WI38 (cell line): ENCODE measurements around the gene TBCD.

ENCODE experiments used
- H3K4me3 ChIP-seq: 2 replicates; pipeline ENCODE4 v1.5.1; 2011; ENCODE audit warnings: low read depth, mild to moderate bottlenecking, control low read depth, low read length
- TF ChIP-seq, protein P1 (sequence below): IDR thresholded peaks from 2 replicates; pipeline ENCODE4 v1.5.1; 2012; ENCODE audit warnings: low read depth, mild to moderate bottlenecking, control low read depth, low read length

The TBCD gene

DNA sequence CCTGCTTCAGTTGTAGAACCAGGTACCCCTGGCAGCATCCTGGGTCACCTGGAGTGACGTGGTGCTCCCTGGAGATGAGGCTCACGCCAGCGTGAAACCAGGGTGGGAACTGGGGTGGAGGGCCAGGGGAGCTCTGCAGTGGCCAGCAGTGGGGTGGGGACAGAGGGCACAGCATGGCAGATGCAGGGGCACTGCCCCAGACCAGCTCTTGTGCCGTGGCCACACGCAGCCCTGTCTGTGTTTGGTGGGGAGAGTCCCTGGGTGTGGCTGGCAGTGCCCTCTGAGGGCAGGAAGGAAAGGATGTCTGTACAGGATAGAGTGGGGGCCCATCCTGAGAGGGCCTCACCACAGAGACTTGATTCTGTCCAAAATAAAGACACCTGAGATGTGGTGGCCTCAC, 63.5 kb downstream of the TBCD start:
- H3K4me3 ChIP-seq: no peak overlapping the region
- TF ChIP-seq, protein P1, sequence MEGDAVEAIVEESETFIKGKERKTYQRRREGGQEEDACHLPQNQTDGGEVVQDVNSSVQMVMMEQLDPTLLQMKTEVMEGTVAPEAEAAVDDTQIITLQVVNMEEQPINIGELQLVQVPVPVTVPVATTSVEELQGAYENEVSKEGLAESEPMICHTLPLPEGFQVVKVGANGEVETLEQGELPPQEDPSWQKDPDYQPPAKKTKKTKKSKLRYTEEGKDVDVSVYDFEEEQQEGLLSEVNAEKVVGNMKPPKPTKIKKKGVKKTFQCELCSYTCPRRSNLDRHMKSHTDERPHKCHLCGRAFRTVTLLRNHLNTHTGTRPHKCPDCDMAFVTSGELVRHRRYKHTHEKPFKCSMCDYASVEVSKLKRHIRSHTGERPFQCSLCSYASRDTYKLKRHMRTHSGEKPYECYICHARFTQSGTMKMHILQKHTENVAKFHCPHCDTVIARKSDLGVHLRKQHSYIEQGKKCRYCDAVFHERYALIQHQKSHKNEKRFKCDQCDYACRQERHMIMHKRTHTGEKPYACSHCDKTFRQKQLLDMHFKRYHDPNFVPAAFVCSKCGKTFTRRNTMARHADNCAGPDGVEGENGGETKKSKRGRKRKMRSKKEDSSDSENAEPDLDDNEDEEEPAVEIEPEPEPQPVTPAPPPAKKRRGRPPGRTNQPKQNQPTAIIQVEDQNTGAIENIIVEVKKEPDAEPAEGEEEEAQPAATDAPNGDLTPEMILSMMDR: no peak

DNA sequence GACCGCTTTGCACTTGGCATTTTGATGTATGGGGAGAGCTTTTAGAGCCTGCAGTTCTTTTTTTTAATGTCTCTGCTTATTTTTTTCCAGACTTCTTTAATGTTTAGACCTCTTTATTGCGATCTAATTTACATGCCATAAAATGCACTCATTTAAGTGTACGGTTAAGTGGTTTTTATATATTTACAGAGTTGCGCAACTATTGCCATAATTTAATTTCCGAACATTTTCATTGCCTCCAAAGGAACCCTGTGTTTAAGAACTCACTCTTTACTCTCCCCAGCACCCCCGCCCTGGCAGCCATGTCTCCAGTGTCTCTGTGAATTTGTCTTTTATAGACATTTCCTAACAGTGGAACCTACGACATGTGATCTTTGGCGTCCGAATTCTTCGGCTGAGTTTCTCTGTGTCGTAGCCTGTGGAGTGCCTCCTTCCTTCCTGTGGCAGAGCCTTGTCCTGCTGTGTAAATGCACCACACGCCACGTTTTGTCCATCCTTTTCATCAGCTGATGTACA, 64.0 kb downstream of the TBCD start:
- no peak overlapping the region for H3K4me3 ChIP-seq
- TF ChIP-seq, protein P1: no peak

DNA sequence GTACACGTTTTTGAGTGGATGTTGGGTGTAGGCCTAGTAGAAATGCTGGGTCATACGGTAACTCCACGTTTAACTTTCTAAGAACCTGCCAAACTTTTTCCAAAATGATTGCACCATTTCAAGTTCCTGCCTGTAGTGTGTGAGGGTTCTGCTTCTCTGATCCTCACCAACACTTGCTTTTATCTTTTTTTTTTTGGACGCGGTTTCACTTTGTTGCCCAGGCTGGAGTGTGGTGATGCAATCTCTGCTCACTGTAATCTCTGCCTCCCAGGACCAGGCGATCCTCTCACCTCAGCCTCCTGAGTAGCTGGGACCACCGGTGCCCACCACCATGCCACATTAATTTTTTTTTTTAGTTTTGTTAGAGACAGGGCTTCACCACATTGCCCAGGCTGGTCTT, 64.5 kb downstream of the TBCD start:
- no peak overlapping the region for H3K4me3 ChIP-seq
- TF ChIP-seq, protein P1: no peak

DNA sequence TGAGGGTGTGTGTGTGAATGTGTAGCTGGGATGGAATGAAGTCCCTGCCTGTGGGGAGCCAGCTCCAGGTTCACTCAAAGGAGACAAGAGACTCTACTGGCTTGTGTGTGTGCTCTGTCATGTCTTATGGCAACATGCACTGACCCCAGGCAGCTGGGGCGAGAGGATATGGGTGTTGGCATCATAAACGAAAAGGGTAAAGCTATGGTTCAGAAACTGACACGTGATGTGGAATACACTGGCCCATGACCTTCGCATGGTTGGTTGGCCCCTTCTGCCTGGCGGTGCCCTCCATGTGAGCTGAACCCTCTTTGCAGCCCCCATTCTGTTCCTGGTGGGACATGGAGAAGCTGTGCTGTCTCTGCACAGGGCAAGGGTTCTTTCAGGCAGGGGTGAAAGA, 66.1 kb downstream of the TBCD start:
- TF ChIP-seq, protein P1: no peak
- H3K4me3 ChIP-seq: no peak overlapping the region

DNA sequence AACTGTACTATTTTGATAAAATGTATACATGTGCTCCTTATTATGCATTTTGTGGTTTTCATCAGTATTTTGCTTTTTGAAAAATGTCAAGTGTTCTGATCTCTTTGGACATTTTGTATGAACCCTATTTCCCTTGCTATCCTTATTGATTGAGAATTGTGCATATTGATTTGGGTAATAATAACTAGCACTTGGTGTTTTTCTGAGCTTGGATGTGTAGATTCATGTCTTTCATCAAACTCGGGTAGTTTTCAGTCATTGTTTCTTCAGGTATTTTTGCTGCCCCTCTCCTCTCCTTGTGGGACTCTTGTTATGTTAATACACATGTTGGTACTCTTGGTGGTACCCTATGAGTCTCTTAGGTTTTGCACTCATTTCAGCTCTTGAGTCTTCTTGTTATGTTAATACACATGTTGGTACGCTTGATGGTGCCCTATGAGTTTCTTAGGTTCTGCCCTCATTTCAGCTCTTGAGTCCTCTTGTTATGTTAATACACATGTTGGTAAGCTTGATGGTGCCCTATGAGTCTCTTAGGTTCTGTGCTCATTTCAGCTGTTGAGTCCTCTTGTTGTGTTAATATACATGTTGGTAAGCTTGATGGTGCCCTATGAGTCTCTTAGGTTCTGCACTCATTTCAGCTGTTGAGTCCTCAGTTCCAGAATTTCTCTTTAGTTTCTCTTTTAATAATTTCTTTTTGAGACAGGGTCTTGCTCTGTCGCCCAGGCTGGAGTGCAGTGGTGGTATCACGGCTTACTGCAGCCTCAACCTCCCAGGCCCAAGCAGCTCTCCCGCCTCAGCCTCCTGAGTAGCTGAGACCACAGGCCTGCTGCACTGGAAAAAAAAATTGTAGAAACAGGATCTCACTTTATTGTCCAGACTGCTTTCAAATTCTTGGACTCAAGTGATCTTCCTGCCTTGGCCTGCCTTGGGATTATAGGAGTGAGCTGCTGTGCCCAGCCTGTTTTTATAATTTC, 68.7 kb downstream of the TBCD start:
- TF ChIP-seq, protein P1: no peak
- no peak overlapping the region for H3K4me3 ChIP-seq

DNA sequence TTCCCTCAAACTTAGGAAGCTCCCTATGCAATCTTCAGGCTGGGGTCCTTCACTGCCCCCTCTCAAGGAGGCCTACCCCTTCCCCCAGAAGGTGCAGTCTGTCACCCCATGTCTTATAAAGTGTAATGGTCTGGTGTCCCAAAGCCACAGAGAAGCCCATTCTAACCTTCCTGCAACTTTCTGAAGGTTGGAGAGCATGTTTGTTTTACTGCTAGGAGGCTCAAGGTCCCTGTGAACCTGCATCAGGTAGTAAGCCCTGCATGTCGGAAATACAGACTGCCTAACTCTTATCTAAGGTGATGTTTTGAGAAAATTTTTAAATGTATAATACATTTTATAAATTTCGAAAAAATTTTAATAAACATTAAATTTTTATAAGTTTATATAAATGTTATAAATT, 69.7 kb downstream of the TBCD start:
- no peak overlapping the region for H3K4me3 ChIP-seq
- TF ChIP-seq, protein P1: no peak

DNA sequence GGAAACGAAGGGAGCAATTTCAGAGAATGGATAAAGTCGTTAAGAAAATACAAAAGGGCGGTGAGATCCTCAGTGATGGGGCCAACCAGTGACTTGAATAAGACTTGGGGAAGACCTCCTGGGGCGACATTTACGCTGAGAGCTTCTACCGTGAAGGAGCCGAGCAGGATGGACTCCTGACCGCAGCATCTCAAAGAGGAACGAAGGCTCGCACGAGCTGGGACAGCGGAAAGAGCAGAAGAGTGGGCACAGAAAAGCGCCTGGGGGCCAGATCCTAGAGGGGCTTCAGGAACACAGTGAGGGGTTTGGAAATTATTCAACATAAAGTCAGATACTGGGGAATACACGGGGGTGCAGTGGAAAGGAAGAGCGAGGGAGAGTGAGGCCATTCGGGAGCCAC, 70.4 kb downstream of the TBCD start:
- TF ChIP-seq, protein P1: no peak
- H3K4me3 ChIP-seq: no peak overlapping the region
